ENCODE results near the gene RANBP6.

The RANBP6 gene

GRCh38 chr9:6008169-6008979 is 7.0 kb downstream of the RANBP6 start:
- TF ChIP-seq MYC (IDR thresholded peaks at IDR 0.05; ENCODE audit: low read depth, low read length): peak; percentile 77
- peak; percentile 84 for TF ChIP-seq POLR2A (IDR thresholded peaks at IDR 0.05; ENCODE audit: extremely low read depth, insufficient read length)
- TF ChIP-seq CTCF (IDR thresholded peaks at IDR 0.05; ENCODE audit: low read depth, low read length): no peak
- peak; percentile 100 for DNase-seq (ENCODE audit: low read depth)
- peak overlapping the region; percentile 66 for H3K4me3 ChIP-seq (ENCODE audit: low read depth, low read length)

DNA sequence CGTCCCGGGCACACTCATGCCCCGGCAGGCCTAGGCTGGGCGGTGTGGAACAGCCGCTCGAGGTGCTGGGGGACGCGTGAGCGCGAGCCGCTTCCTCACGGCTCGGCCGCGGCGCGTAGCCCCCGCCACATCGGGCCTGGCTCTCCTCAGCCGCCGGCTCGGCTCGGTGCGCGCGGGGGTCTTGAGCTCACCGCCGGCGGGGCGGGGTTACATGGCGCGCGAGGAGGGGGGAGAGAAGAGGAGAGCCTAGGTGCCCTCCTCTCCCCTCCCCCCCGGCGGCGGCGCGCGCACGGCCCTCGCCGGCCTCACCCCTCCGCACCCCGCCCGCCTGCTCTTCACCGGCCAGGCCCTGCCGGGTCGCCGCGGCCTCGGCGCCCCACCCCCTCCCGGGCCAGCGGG is 7.7 kb downstream of the RANBP6 start:
- peak; percentile 95 for DNase-seq (ENCODE audit: low read depth)
- peak; percentile 51 for TF ChIP-seq POLR2A (IDR thresholded peaks at IDR 0.05; ENCODE audit: extremely low read depth, insufficient read length)
- TF ChIP-seq MAX (IDR thresholded peaks at IDR 0.05; ENCODE audit: low read depth, low read length): peak; percentile 51; the same call in 1 of the 2 replicates
- TF ChIP-seq MYC (IDR thresholded peaks at IDR 0.05; ENCODE audit: low read depth, low read length): peak; percentile 67
- TF ChIP-seq CTCF (IDR thresholded peaks at IDR 0.05; ENCODE audit: low read depth, low read length): no peak

DNA sequence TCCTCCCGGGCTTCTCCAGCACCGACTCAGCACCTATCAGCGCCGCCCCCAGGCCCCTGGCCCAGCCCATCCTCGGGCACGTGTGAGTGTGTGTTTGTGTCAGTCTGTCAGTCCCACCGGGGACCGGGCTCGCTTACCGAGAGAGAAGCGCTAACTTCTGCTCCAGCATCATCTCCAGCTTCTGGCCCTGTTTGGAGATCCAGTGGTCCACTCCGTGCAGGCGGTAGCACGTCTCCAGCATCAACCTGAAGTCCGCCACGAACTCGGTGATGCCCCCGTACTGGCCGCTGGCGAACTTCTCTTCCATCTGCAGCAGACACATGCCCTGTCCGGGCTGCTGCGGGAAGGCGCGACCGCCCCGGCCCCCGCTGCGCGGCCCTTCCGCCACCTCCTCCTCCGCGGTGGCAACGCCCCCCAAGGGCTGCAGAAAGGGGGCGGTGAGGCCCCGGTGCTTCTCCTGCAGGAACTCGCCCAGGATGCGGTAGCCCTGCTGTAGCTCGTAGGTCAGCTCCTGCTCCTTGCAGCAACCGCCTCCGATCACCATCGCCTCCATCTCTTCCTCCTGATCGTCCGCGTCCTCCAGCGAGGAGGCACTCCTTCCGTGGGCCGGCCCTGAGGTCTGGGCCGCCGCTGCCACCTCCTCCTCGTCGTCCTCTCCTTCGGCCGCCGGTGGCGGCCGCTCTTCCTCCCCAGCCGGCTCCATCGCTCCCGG is 8.2 kb downstream of the RANBP6 start:
- TF ChIP-seq MAX (IDR thresholded peaks at IDR 0.05; ENCODE audit: low read depth, low read length) (peak; percentile 91), CTCF (IDR thresholded peaks at IDR 0.05; ENCODE audit: low read depth, low read length) (no peak), POLR2A (IDR thresholded peaks at IDR 0.05; ENCODE audit: extremely low read depth, insufficient read length) (peak; percentile 29), MYC (IDR thresholded peaks at IDR 0.05; ENCODE audit: low read depth, low read length) (peak; percentile 78; the same call in 1 of the 2 replicates)
- H3K4me3 ChIP-seq (ENCODE audit: low read depth, low read length): peak overlapping the region; percentile 81
- peak; percentile 99 for DNase-seq (ENCODE audit: low read depth)

More for the DNA sequence above, 7.7 kb downstream of the RANBP6 start:
- peak overlapping the region; percentile 81 for H3K4me3 ChIP-seq (ENCODE audit: low read depth, low read length)

DNA sequence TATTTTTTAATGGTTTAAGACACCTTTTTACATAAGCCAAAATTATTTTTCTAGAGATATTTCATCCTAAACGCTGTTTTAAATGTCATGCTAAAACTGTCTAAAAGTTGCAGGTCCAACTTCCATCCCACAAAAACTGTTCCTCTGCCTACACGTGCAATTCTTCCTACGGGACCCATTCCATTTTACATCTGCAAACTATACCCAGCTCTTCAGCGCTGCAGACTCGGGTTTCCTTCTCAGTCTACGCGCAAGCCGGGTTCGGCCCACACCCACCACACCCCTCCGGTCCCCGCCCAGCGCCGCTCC is 8.7 kb downstream of the RANBP6 start:
- peak overlapping the region; percentile 81 for H3K4me3 ChIP-seq (ENCODE audit: low read depth, low read length)
- TF ChIP-seq CTCF (IDR thresholded peaks at IDR 0.05; ENCODE audit: low read depth, low read length) (no peak), MAX (IDR thresholded peaks at IDR 0.05; ENCODE audit: low read depth, low read length) (no peak), POLR2A (IDR thresholded peaks at IDR 0.05; ENCODE audit: extremely low read depth, insufficient read length) (no peak), MYC (IDR thresholded peaks at IDR 0.05; ENCODE audit: low read depth, low read length) (no peak)
- no peak for DNase-seq (ENCODE audit: low read depth)

DNA sequence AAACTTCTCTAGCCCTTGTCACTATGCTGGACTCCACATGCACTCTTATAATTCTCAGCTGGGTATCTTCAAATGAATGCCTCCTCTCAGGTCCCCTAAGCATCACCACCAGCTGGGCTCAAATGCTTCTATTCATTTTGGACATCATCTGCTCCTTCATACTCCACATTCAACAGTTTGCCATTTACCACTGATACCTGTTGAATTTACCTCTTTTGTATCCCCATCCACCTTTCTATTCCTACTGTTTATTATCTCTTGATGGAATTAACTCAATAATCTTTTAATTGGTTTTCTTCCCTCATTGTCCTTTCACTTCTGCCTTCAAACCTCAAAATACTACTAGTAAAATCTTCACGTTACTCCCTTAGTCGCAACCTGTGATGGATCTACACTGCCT is 14.5 kb downstream of the RANBP6 start:
- no peak overlapping the region for H3K4me3 ChIP-seq (ENCODE audit: low read depth, low read length)
- TF ChIP-seq CTCF (IDR thresholded peaks at IDR 0.05; ENCODE audit: low read depth, low read length) (no peak), MAX (IDR thresholded peaks at IDR 0.05; ENCODE audit: low read depth, low read length) (no peak), MYC (IDR thresholded peaks at IDR 0.05; ENCODE audit: low read depth, low read length) (no peak), POLR2A (IDR thresholded peaks at IDR 0.05; ENCODE audit: extremely low read depth, insufficient read length) (no peak)
- no peak for DNase-seq (ENCODE audit: low read depth)

Measured in NB4 (cell line).